HEK293 (cell line): Measurements from ENCODE around the gene PRR19.
A peak's percentile ranks its signal among the peaks of the same experiment; 100 is the strongest.

Experiments
- CTCF ChIA-PET: fragments of 350-600 bp; formaldehyde crosslinking; extraction: SDS; loops from one replicate; lab custom pipeline; 2021; ENCODE audit warnings: antibody characterized with exemption; lab: Yijun Ruan, JAX
- POLR2A ChIA-PET: fragments of 300-600 bp; formaldehyde crosslinking; extraction: SDS; loops from one replicate; lab custom pipeline; 2020; ENCODE audit warnings: antibody characterized with exemption, inconsistent platforms; lab: Yijun Ruan, JAX
- H3K27ac ChIP-seq: fragments of 200-500 bp; sonication (Bioruptor generic); 2 replicates; pipeline ENCODE4 v1.5.1; 2014; ENCODE audit warnings: low read depth, low read length, control low read depth, inconsistent platforms; ENCODE audit errors: extremely low read depth
- H3K36me3 ChIP-seq, 2 experiments: fragments of 200-500 bp in 1 of 2; sonication (Bioruptor generic) in 1 of 2; 1 replicate in 1 of 2; 2 replicates in 1 of 2; pipeline ENCODE4 v1.5.1; 2014 to 2017; ENCODE audit warnings: inconsistent platforms in 2 of 2, low read length in 2 of 2; ENCODE audit not compliant: control insufficient read depth in 2 of 2, insufficient read depth in 1 of 2
- H3K4me1 ChIP-seq: fragments of 200-500 bp; sonication (Bioruptor generic); 2 replicates; pipeline ENCODE4 v1.5.1; 2014; ENCODE audit warnings: mild to moderate bottlenecking, low read length, inconsistent platforms; ENCODE audit not compliant: control insufficient read depth, insufficient read depth
- H3K4me3 ChIP-seq: 2 replicates; pipeline ENCODE4 v1.5.1; 2011; ENCODE audit warnings: low read depth, mild to moderate bottlenecking, control low read depth, low read length, moderate library complexity
- H3K9me3 ChIP-seq: fragments of 200-500 bp; sonication (Bioruptor generic); 2 replicates; pipeline ENCODE4 v1.5.1; 2014; ENCODE audit warnings: low read depth, low read length, inconsistent platforms; ENCODE audit not compliant: control insufficient read depth, insufficient read depth
- KLF8 ChIP-seq: fragments of 450-650 bp; formaldehyde crosslinking; IDR thresholded peaks from 2 replicates; pipeline ENCODE4 v1.5.1; 2016; ENCODE audit warnings: missing biosample characterization, missing genetic modification characterization
- KLF9 ChIP-seq: fragments of 450-650 bp; formaldehyde crosslinking; IDR thresholded peaks from 2 replicates; pipeline ENCODE4 v1.5.1; 2016; ENCODE audit warnings: missing biosample characterization, missing genetic modification characterization, low read depth
- SP3 ChIP-seq: fragments of 450-650 bp; formaldehyde crosslinking; IDR thresholded peaks from 2 replicates; pipeline ENCODE4 v1.5.1; 2016; ENCODE audit warnings: missing biosample characterization, missing genetic modification characterization
- ZBTB10 ChIP-seq: fragments of 450-650 bp; formaldehyde crosslinking; IDR thresholded peaks from 2 replicates; pipeline ENCODE4 v1.5.1; 2016; ENCODE audit warnings: missing biosample characterization, missing genetic modification characterization
- ZFHX2 ChIP-seq: fragments of 450-650 bp; formaldehyde crosslinking; conservative IDR thresholded peaks from 2 replicates; pipeline ENCODE4 v1.5.1; 2016; ENCODE audit warnings: missing biosample characterization, missing genetic modification characterization
- ZIC2 ChIP-seq: fragments of 450-650 bp; formaldehyde crosslinking; IDR thresholded peaks from 2 replicates; pipeline ENCODE4 v1.5.1; 2016; ENCODE audit warnings: missing biosample characterization, missing genetic modification characterization
- ZNF18 ChIP-seq: fragments of 450-650 bp; formaldehyde crosslinking; IDR thresholded peaks from 2 replicates; pipeline ENCODE4 v1.5.1; 2016; ENCODE audit warnings: missing biosample characterization, missing genetic modification characterization
- ZNF24 ChIP-seq: fragments of 450-650 bp; formaldehyde crosslinking; IDR thresholded peaks from 2 replicates; pipeline ENCODE4 v1.5.1; 2016; ENCODE audit warnings: missing biosample characterization, missing genetic modification characterization
- ZNF404 ChIP-seq: fragments of 450-650 bp; formaldehyde crosslinking; IDR thresholded peaks from 2 replicates; pipeline ENCODE4 v1.5.1; 2017; ENCODE audit warnings: missing biosample characterization, missing genetic modification characterization
- ZNF423 ChIP-seq: fragments of 450-650 bp; formaldehyde crosslinking; IDR thresholded peaks from 2 replicates; pipeline ENCODE4 v1.5.1; 2016; ENCODE audit warnings: missing biosample characterization, missing genetic modification characterization
- ZNF555 ChIP-seq: fragments of 450-650 bp; formaldehyde crosslinking; conservative IDR thresholded peaks from 2 replicates; pipeline ENCODE4 v1.5.1; 2017; ENCODE audit warnings: missing biosample characterization, mild to moderate bottlenecking, missing genetic modification characterization, inconsistent platforms
- ZNF571 ChIP-seq: fragments of 450-650 bp; formaldehyde crosslinking; IDR thresholded peaks from 2 replicates; pipeline ENCODE4 v1.5.0; 2017; ENCODE audit warnings: missing biosample characterization, missing genetic modification characterization
- ZNF629 ChIP-seq: fragments of 450-650 bp; formaldehyde crosslinking; IDR thresholded peaks from 2 replicates; pipeline ENCODE4 v1.5.1; 2017; ENCODE audit warnings: missing biosample characterization, missing genetic modification characterization
- ZNF639 ChIP-seq: fragments of 450-650 bp; formaldehyde crosslinking; IDR thresholded peaks from 2 replicates; pipeline ENCODE4 v1.5.1; 2016; ENCODE audit warnings: missing biosample characterization, missing genetic modification characterization
- ZNF791 ChIP-seq: fragments of 450-650 bp; formaldehyde crosslinking; IDR thresholded peaks from 2 replicates; pipeline ENCODE4 v1.5.1; 2016; ENCODE audit warnings: missing biosample characterization, missing genetic modification characterization
- TF ChIP-seq, protein P1 (sequence below): fragments of 450-650 bp; formaldehyde crosslinking; IDR thresholded peaks from 2 replicates; pipeline ENCODE4 v1.5.1; 2016; ENCODE audit warnings: missing biosample characterization, missing genetic modification characterization
- TF ChIP-seq, protein P2 (sequence below): fragments of 450-650 bp; formaldehyde crosslinking; IDR thresholded peaks from 2 replicates; pipeline ENCODE4 v1.5.1; 2017; ENCODE audit warnings: missing biosample characterization, mild to moderate bottlenecking, missing genetic modification characterization, moderate library complexity

PRR19 gene

GRCh38 chr19:42281146-42281826 is 20.6 kb upstream of the PRR19 start (continued):
- TF ChIP-seq, protein P1, sequence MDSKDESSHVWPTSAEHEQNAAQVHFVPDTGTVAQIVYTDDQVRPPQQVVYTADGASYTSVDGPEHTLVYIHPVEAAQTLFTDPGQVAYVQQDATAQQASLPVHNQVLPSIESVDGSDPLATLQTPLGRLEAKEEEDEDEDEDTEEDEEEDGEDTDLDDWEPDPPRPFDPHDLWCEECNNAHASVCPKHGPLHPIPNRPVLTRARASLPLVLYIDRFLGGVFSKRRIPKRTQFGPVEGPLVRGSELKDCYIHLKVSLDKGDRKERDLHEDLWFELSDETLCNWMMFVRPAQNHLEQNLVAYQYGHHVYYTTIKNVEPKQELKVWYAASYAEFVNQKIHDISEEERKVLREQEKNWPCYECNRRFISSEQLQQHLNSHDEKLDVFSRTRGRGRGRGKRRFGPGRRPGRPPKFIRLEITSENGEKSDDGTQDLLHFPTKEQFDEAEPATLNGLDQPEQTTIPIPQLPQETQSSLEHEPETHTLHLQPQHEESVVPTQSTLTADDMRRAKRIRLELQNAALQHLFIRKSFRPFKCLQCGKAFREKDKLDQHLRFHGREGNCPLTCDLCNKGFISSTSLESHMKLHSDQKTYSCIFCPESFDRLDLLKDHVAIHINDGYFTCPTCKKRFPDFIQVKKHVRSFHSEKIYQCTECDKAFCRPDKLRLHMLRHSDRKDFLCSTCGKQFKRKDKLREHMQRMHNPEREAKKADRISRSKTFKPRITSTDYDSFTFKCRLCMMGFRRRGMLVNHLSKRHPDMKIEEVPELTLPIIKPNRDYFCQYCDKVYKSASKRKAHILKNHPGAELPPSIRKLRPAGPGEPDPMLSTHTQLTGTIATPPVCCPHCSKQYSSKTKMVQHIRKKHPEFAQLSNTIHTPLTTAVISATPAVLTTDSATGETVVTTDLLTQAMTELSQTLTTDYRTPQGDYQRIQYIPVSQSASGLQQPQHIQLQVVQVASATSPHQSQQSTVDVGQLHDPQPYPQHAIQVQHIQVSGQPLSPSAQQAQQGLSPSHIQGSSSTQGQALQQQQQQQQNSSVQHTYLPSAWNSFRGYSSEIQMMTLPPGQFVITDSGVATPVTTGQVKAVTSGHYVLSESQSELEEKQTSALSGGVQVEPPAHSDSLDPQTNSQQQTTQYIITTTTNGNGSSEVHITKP: peak; percentile 99
- TF ChIP-seq ZIC2 (tag by site-specific recombination) (peak; percentile 96), ZNF18 (no peak), SP3 (peak; percentile 57)

DNA sequence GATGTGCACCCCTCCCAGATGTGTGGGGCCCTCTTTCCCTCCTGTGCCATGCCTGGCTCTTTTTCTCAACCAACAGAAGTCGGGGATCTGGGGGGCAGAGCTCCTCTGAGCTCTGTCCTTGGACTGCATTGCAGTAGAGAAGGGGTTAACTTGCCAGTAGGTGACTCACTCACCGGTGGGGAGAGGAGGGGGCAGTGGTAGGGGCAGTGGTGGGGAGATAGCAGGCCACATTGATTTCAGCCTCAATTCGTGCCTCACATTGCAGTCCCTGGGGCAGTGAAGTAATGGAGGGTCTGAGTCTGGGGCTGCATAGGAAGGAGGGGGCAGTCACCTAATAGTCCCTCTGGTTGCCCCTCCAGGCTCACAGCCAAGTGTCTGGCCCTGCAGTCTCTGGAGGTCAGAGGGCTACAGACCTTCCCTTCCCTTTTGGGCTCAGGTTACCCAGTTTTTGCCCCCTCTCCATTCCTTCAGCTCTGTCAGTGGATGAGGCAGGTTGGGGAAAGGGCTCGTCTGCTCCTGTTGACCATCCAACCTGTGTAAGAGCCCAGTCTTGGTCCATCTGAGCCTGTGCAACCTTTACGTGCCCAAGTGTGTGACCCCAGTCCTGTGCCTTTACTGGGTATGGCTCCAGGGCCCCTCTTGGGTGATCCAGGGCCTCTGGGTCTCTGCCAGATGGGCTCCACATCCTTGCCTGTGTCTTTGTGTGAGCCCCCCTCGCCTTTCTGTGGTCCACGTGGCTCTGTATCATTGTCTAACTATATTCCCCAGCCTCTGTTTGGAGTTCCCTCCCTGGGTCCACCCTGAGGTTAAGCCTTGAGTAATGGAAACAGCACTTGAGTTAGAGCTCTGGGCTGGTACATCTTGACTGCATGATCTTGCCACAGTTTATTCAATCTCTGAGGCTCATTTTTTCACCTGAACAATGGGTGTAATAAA is 19.8 kb upstream of the PRR19 start:
- peak overlapping the region; percentile 89 for H3K27ac ChIP-seq
- no peaks in the 10 kb centered on the region for H3K9me3 ChIP-seq
- POLR2A ChIA-PET: interaction anchor here (0.7 to 12.3 kb wide), 9 partner anchors 11 to 323 kb away, joined by 3 to 242 read pairs (median 4); partner anchors contain the start of genes GSK3A, PAFAH1B3, PRR19 and RABAC1
- H3K4me3 ChIP-seq: peak overlapping the region; percentile 23
- peaks cover 57% of the 10 kb centered on the region for H3K4me1 ChIP-seq
- H3K36me3 ChIP-seq: peaks cover 0 to 5% of the 10 kb centered on the region in 2 experiments; a peak in 1 of 3 replicates
- CTCF ChIA-PET: interaction anchor here (0.6 to 7.5 kb wide), 11 partner anchors 13 to 167 kb away, joined by 3 to 276 read pairs (median 3); partner anchors contain the start of gene GSK3A
- TF ChIP-seq ZNF629 (tag by site-specific recombination): peak; percentile 53; the same call in 1 of the 2 replicates
- TF ChIP-seq KLF9 (tag by site-specific recombination): 0 out of 2 replicates have a peak, but pooled peaks have one; percentile 18
- 0 out of 2 replicates have a peak, but pooled peaks have one; percentile 44 for TF ChIP-seq ZNF639
- no peak for TF ChIP-seq ZNF555 (tag by site-specific recombination)
- TF ChIP-seq ZNF791 (tag by site-specific recombination): no peak
- TF ChIP-seq ZBTB10 (tag by site-specific recombination): peak; percentile 89
- TF ChIP-seq ZNF404: no peak
- TF ChIP-seq ZNF423: no peak
- TF ChIP-seq ZFHX2 (tag by site-specific recombination): peak; percentile 61
- TF ChIP-seq, protein P1: peak; percentile 88
- TF ChIP-seq, protein P2, sequence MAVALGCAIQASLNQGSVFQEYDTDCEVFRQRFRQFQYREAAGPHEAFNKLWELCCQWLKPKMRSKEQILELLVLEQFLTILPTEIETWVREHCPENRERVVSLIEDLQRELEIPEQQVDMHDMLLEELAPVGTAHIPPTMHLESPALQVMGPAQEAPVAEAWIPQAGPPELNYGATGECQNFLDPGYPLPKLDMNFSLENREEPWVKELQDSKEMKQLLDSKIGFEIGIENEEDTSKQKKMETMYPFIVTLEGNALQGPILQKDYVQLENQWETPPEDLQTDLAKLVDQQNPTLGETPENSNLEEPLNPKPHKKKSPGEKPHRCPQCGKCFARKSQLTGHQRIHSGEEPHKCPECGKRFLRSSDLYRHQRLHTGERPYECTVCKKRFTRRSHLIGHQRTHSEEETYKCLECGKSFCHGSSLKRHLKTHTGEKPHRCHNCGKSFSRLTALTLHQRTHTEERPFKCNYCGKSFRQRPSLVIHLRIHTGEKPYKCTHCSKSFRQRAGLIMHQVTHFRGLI: no peak
- TF ChIP-seq ZNF571: no peak
- peak; percentile 71; the same call in 1 of the 2 replicates for TF ChIP-seq ZNF24 (tag by site-specific recombination)
- peak; percentile 60 for TF ChIP-seq KLF8
- TF ChIP-seq SP3: no peak
